GDM1 (cell line): ENCODE results near the gene PADI1.
A peak's percentile ranks its signal among the peaks of the same experiment; 100 is the strongest.

ENCODE experiments used
- DNase-seq: peaks from one replicate; lab custom pipeline; 2025; lab: John Stamatoyannopoulos, UW

Gene PADI1

GRCh38 chr1:17181781-17182464 is 23.0 kb upstream of the PADI1 start:
- DNase-seq: peak; percentile 88

- no peak for DNase-seq
These were observed 21.4 kb upstream of the PADI1 start for GRCh38 chr1:17183388-17184160.

- no peak for DNase-seq
These were observed 20.7 kb upstream of the PADI1 start for GRCh38 chr1:17184161-17184665.

- DNase-seq: no peak
These were observed 20.0 kb upstream of the PADI1 start for GRCh38 chr1:17184822-17185484.

GRCh38 chr1:17185485-17185860 is 19.5 kb upstream of the PADI1 start:
- DNase-seq: no peak

GRCh38 chr1:17186216-17186909 is 18.6 kb upstream of the PADI1 start:
- no peak for DNase-seq

GRCh38 chr1:17187051-17187450 is 17.9 kb upstream of the PADI1 start:
- no peak for DNase-seq

GRCh38 chr1:17188217-17188616 is 16.7 kb upstream of the PADI1 start:
- DNase-seq: no peak

- no peak for DNase-seq
These were observed 15.9 kb upstream of the PADI1 start for GRCh38 chr1:17188889-17189631.

GRCh38 chr1:17189632-17189990 is 15.3 kb upstream of the PADI1 start:
- DNase-seq: no peak

- no peak for DNase-seq
These were observed 14.6 kb upstream of the PADI1 start for GRCh38 chr1:17190010-17190995.

- DNase-seq: no peak
These were observed 13.0 kb upstream of the PADI1 start for GRCh38 chr1:17191990-17192242.

GRCh38 chr1:17192394-17193221 is 12.3 kb upstream of the PADI1 start:
- DNase-seq: no peak

GRCh38 chr1:17193222-17194132 is 11.5 kb upstream of the PADI1 start:
- no peak for DNase-seq

GRCh38 chr1:17194133-17194475 is 10.8 kb upstream of the PADI1 start:
- no peak for DNase-seq

- no peak for DNase-seq
These were observed 10.1 kb upstream of the PADI1 start for GRCh38 chr1:17194615-17195528.

GRCh38 chr1:17195731-17196130 is 9.2 kb upstream of the PADI1 start:
- no peak for DNase-seq
